ENCODE data around the gene SMIM17. TPM values are rescaled to one million over a fixed set of nuclear protein-coding genes. Genes with fewer than 3 reads are reported as not detected.

The SMIM17 gene
- total and polyA plus RNA-seq, 2 of the 13 experiments (the other 11 are each of a cell fraction or from before 2014, with no cell fraction given), result 0.21 to 0.53 TPM

GRCh38 chr19:56594783-56595547 is 48.0 kb upstream of the SMIM17 start, which contains the start of gene ZNF71 (continued):
- TF ChIP-seq GABPB1 (CRISPR knock-in tag; IDR thresholded peaks at IDR 0.05) (peak; percentile 88), POLR2G (IDR thresholded peaks at IDR 0.05; ENCODE audit: low read depth, low read length) (peak; percentile 60), KLF12 (CRISPR knock-in tag; IDR thresholded peaks at IDR 0.05; ENCODE audit: borderline replicate concordance) (peak; percentile 42), CENPT (CRISPR knock-in tag; IDR thresholded peaks at IDR 0.05; ENCODE audit: low read depth) (0 out of 2 replicates have a peak, but pooled peaks have one; percentile 11), FOXO1 (CRISPR knock-in tag; IDR thresholded peaks at IDR 0.05) (0 out of 2 replicates have a peak, but pooled peaks have one; percentile 8), IKZF4 (CRISPR knock-in tag; IDR thresholded peaks at IDR 0.05; ENCODE audit: borderline replicate concordance, low read depth, not compliant biosample characterization) (peak; percentile 74), KMT2B (CRISPR knock-in tag; IDR thresholded peaks at IDR 0.05) (no peak), ZNF563 (CRISPR knock-in tag; IDR thresholded peaks at IDR 0.05) (peak; percentile 89), ZNF703 (CRISPR knock-in tag; IDR thresholded peaks at IDR 0.05; ENCODE audit: borderline replicate concordance) (no peak), POGZ (CRISPR knock-in tag; IDR thresholded peaks at IDR 0.05) (0 out of 2 replicates have a peak, but pooled peaks have one; percentile 28), ZNF292 (CRISPR knock-in tag; IDR thresholded peaks at IDR 0.05; ENCODE audit: borderline replicate concordance, low read depth) (no peak), PATZ1 (CRISPR knock-in tag; IDR thresholded peaks at IDR 0.05) (peak; percentile 28; the same call in 1 of the 2 replicates), EEA1 (CRISPR knock-in tag; IDR thresholded peaks at IDR 0.05; ENCODE audit: borderline replicate concordance) (no peak), ZNF331 (CRISPR knock-in tag; IDR thresholded peaks at IDR 0.05) (peak; percentile 49; the same call in 1 of the 2 replicates), ASH2L (IDR thresholded peaks at IDR 0.05; ENCODE audit: insufficient read length, low read depth, low read length) (peak; percentile 64), TSC22D2 (CRISPR knock-in tag; IDR thresholded peaks at IDR 0.05; ENCODE audit: borderline replicate concordance) (no peak), ZBTB38 (CRISPR knock-in tag; IDR thresholded peaks at IDR 0.05) (0 out of 2 replicates have a peak, but pooled peaks have one; percentile 55), U2AF2 (IDR thresholded peaks at IDR 0.05; ENCODE audit: low read depth, low read length) (no peak), ZMYM4 (CRISPR knock-in tag; IDR thresholded peaks at IDR 0.05) (peak; percentile 64), ZFX (CRISPR knock-in tag; IDR thresholded peaks at IDR 0.05; ENCODE audit: low read depth) (peak; percentile 98), ZNF788 (CRISPR knock-in tag; IDR thresholded peaks at IDR 0.05; ENCODE audit: borderline replicate concordance) (peak; percentile 48; the same call in 1 of the 2 replicates), HNRNPK (IDR thresholded peaks at IDR 0.05; ENCODE audit: low read depth, low read length, poor library complexity, severe bottlenecking) (peak; percentile 90), SSRP1 (CRISPR knock-in tag; IDR thresholded peaks at IDR 0.05) (no peak), ZNF430 (CRISPR knock-in tag; IDR thresholded peaks at IDR 0.05) (peak; percentile 67; the same call in 1 of the 2 replicates), PRPF4 (IDR thresholded peaks at IDR 0.05; ENCODE audit: low read depth, low read length, poor library complexity, severe bottlenecking) (no peak), POLR2A (IDR thresholded peaks at IDR 0.05; ENCODE audit: insufficient read depth in 1 of 2, low read depth in 2 of 2, low read length in 2 of 2) (peak in 1 of 2 experiments; percentile 65; a peak in 1 of 4 replicates), KLF16 (CRISPR knock-in tag; IDR thresholded peaks at IDR 0.05) (no peak)

Data from HepG2 (cell line).